Mammary epithelial cell (primary cell): Measurements from ENCODE around the gene SLC43A3.

Experiments used
- CTCF ChIP-seq, 2 donors: IDR thresholded peaks in 1 of 2; conservative IDR thresholded peaks in 1 of 2; 2 replicates each; pipeline ENCODE4 v1.5.1; 2011 to 2012; ENCODE audit warnings: inconsistent platforms in 2 of 2, low read length in 2 of 2, mild to moderate bottlenecking in 2 of 2, control low read depth in 1 of 2, low read depth in 1 of 2; ENCODE audit not compliant: insufficient read depth in 1 of 2; ENCODE audit errors: extremely low read depth in 1 of 2
- EZH2 ChIP-seq: IDR thresholded peaks from 2 replicates; pipeline ENCODE4 v1.6.1; 2012; ENCODE audit warnings: low read length, inconsistent platforms, borderline replicate concordance

DNA sequence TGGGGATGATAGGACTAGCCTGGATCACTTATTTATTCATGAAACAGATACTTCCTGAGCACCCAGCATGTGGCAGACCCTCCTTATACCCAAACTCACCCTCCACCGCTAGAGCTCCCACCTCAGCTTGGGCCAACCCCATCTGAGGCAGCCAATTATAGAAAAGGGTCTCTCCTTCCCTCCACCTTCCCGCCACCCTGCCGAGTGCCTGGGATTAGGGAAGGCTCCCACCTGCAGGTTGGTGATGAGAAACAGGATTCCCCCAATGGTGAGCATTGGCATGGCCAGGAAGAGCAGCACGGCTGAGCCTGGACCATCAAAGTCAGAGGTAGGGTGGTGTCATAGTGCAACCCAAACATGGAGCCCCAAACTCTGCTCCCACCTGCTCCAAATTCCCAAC, 5.9 kb downstream of the SLC43A3 start:
- TF ChIP-seq CTCF (conservative IDR thresholded peaks at IDR 0.05 in 1 of 2, IDR thresholded peaks at IDR 0.05 in 1 of 2; ENCODE audit: extremely low read depth in 1 of 2, insufficient read depth in 1 of 2, low read depth in 1 of 2, low read length in 2 of 2) (no peak), EZH2 (no peak)
